Keratinocyte (primary cell): Measurements from ENCODE around the gene SFT2D3. TPM values are rescaled to one million over a fixed set of nuclear protein-coding genes. Genes with fewer than 3 reads are reported as not detected.

ENCODE experiments used
- DNase-seq: peaks from one replicate; pipeline ENCODE4 v3.0.0-alpha.2; 2011; ENCODE audit warnings: low read depth, missing footprints, low spot score
- FAIRE-seq: peaks from 2 replicates; lab custom pipeline; 2011; peaks lifted over from hg19 to GRCh38; lab: Jason Lieb, UNC
- H2AFZ ChIP-seq: 2 replicates; pipeline ENCODE4 v1.6.0; 2012; ENCODE audit warnings: low read length, control low read depth, inconsistent platforms; ENCODE audit not compliant: control insufficient read depth
- H3K27ac ChIP-seq: 2 replicates; pipeline ENCODE4 v1.5.1; 2011; ENCODE audit warnings: low read length; ENCODE audit not compliant: control insufficient read depth, insufficient read depth
- H3K27me3 ChIP-seq: 3 replicates; pipeline ENCODE4 v1.6.0; 2011; ENCODE audit warnings: low read length; ENCODE audit not compliant: control insufficient read depth, insufficient read depth; ENCODE audit errors: extremely low read depth
- H3K36me3 ChIP-seq, 2 experiments: 2 replicates in 1 of 2; 3 replicates in 1 of 2; pipeline ENCODE4 v1.5.1; 2011; ENCODE audit warnings: low read length in 2 of 2, mild to moderate bottlenecking in 1 of 2; ENCODE audit not compliant: control insufficient read depth in 2 of 2, insufficient read depth in 2 of 2; ENCODE audit errors: extremely low read depth in 1 of 2
- H3K4me1 ChIP-seq: 3 replicates; pipeline ENCODE4 v1.5.1; 2011; ENCODE audit warnings: low read length; ENCODE audit not compliant: control insufficient read depth, insufficient read depth; ENCODE audit errors: extremely low read depth
- H3K4me2 ChIP-seq: 3 replicates; pipeline ENCODE4 v1.6.0; 2011; ENCODE audit warnings: low read depth, low read length; ENCODE audit not compliant: control insufficient read depth, insufficient read depth; ENCODE audit errors: extremely low read depth
- H3K4me3 ChIP-seq, 3 experiments: fragments of 200-600 bp in 1 of 3; sonication (generic) in 1 of 3; 2 replicates in 2 of 3; 3 replicates in 1 of 3; pipeline ENCODE4 v1.5.1; 2011 to 2016; ENCODE audit warnings: low read length in 3 of 3, mild to moderate bottlenecking in 3 of 3, control low read depth in 2 of 3, inconsistent platforms in 1 of 3, low read depth in 1 of 3, mixed read lengths in 1 of 3, mixed run types in 1 of 3, moderate library complexity in 1 of 3; ENCODE audit not compliant: control insufficient read depth in 2 of 3, insufficient read depth in 2 of 3; ENCODE audit errors: extremely low read depth in 1 of 3
- H3K79me2 ChIP-seq: 2 replicates; pipeline ENCODE4 v1.6.0; 2012; ENCODE audit warnings: low read length; ENCODE audit not compliant: control insufficient read depth, insufficient read depth
- H3K9ac ChIP-seq: 3 replicates; pipeline ENCODE4 v1.6.0; 2011; ENCODE audit warnings: low read length; ENCODE audit not compliant: control insufficient read depth, insufficient read depth; ENCODE audit errors: extremely low read depth
- H3K9me1 ChIP-seq: 3 replicates; pipeline ENCODE4 v1.6.0; 2011; ENCODE audit warnings: low read length; ENCODE audit not compliant: control insufficient read depth, insufficient read depth; ENCODE audit errors: extremely low read depth
- H3K9me3 ChIP-seq: 2 replicates; pipeline ENCODE4 v1.5.1; 2012; ENCODE audit warnings: low read depth, low read length; ENCODE audit not compliant: control insufficient read depth
- H4K20me1 ChIP-seq: 3 replicates; pipeline ENCODE4 v1.6.0; 2011; ENCODE audit warnings: low read length; ENCODE audit not compliant: control insufficient read depth, insufficient read depth; ENCODE audit errors: extremely low read depth
- EZH2 ChIP-seq: IDR thresholded peaks from one replicate; pipeline ENCODE4 v1.6.1; 2012; ENCODE audit warnings: inconsistent platforms, mild to moderate bottlenecking, low read length, moderate library complexity
- dilution Hi-C: fragments of 300-500 bp; cut with MboI; formaldehyde crosslinking; loops from one replicate; pipeline ENCODE4 v1.7.0; 2020; ENCODE audit warnings: low sequenced_read_pairs; ENCODE audit not compliant: extremely low pct_ligation_motif_present
- polyA plus RNA-seq, 5 experiments: library from polyadenylated mRNA; depleted of rRNA in 3 of 5; stranded (reverse) in 3 of 5; stranded (forward) in 1 of 5; unstranded in 1 of 5; fragments of >200 nt; gene quantifications; 1 replicate in 1 of 5; 2 replicates in 3 of 5; 3 replicates in 1 of 5; pipeline versions ENCODE4 v1.2.1 to v1.2.3, GENCODE V29; 2011 to 2012; ENCODE audit warnings: missing spikeins in 2 of 5, low read depth in 1 of 5, low replicate concordance in 1 of 5
- TF ChIP-seq, protein P1 (sequence below), 3 experiments: IDR thresholded peaks in 1 of 3; conservative IDR thresholded peaks in 1 of 3; optimal IDR thresholded peaks in 1 of 3; 2 replicates in 2 of 3; 3 replicates in 1 of 3; pipeline versions ENCODE3 to v1.5.1; 2011; ENCODE audit warnings: low read length in 3 of 3, mild to moderate bottlenecking in 3 of 3, moderate library complexity in 2 of 3, control low read depth in 1 of 3, inconsistent platforms in 1 of 3; ENCODE audit not compliant: insufficient read depth in 2 of 3; ENCODE audit errors: extremely low read depth in 1 of 3

SFT2D3 gene
- polyA plus RNA-seq, 1 donor (not counting 4 experiments of a cell fraction or from before 2014, with no cell fraction given), result 2.4 TPM

GRCh38 chr2:127688405-127688804, 12.9 kb upstream of the SFT2D3 start:
- DNase-seq (no peak), FAIRE-seq (no peak)

DNA sequence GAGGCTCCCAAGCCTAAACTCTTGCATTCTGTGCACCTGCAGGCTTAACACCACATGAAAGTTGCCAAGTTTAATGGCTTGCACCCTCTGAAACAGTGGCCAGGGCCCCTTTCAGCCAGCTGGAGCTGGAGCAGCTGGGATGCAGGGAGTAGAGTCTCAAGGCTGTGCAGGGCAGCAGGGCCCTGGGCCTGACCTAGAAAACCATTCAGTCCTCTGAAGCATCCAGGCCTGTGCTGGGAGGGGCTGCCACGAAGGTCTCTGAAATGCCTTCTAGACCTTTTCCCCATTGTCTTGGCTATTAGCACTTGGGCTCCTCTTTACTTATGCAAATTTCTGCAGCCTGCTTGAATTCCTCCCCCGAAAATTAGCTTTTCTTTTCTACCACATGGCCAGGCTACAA, 10.6 kb upstream of the SFT2D3 start:
- TF ChIP-seq, protein P1, sequence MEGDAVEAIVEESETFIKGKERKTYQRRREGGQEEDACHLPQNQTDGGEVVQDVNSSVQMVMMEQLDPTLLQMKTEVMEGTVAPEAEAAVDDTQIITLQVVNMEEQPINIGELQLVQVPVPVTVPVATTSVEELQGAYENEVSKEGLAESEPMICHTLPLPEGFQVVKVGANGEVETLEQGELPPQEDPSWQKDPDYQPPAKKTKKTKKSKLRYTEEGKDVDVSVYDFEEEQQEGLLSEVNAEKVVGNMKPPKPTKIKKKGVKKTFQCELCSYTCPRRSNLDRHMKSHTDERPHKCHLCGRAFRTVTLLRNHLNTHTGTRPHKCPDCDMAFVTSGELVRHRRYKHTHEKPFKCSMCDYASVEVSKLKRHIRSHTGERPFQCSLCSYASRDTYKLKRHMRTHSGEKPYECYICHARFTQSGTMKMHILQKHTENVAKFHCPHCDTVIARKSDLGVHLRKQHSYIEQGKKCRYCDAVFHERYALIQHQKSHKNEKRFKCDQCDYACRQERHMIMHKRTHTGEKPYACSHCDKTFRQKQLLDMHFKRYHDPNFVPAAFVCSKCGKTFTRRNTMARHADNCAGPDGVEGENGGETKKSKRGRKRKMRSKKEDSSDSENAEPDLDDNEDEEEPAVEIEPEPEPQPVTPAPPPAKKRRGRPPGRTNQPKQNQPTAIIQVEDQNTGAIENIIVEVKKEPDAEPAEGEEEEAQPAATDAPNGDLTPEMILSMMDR (optimal IDR thresholded peaks at IDR 0.05 in 1 of 3, IDR thresholded peaks at IDR 0.05 in 1 of 3, conservative IDR thresholded peaks at IDR 0.05 in 1 of 3; ENCODE audit: extremely low read depth in 1 of 3, insufficient read depth in 2 of 3, low read length in 3 of 3), result no peak
- no peak for TF ChIP-seq EZH2
- Histone ChIP-seq H2AFZ (no peak overlapping the region), H3K4me3 (no peak overlapping the region), H3K4me1 (no peaks in the 10 kb centered on the region), H3K79me2 (no peaks in the 10 kb centered on the region), H3K27ac (no peak overlapping the region), H3K9me1 (no peaks in the 10 kb centered on the region), H3K9me3 (peaks cover 8% of the 10 kb centered on the region), H3K36me3 (no peaks in the 10 kb centered on the region), H4K20me1 (no peaks in the 10 kb centered on the region), H3K4me2 (no peak overlapping the region), H3K9ac (no peak overlapping the region), H3K27me3 (no peaks in the 10 kb centered on the region)
- FAIRE-seq, result no peak
- no peak for DNase-seq
- dilution Hi-C loops, result loop anchor here (25.0 kb wide), 1 partner anchor 103 kb away; no protein-coding TSS in a partner anchor

More at GRCh38 chr2:127688405-127688804, 12.9 kb upstream of the SFT2D3 start:
- Histone ChIP-seq H3K27ac (no peak overlapping the region), H3K9me3 (peaks cover 8% of the 10 kb centered on the region), H3K4me3 (no peak overlapping the region), H3K4me2 (no peak overlapping the region), H4K20me1 (no peaks in the 10 kb centered on the region), H3K4me1 (no peaks in the 10 kb centered on the region), H3K79me2 (no peaks in the 10 kb centered on the region), H3K36me3 (no peaks in the 10 kb centered on the region), H3K27me3 (peaks cover 4% of the 10 kb centered on the region), H3K9me1 (no peaks in the 10 kb centered on the region), H2AFZ (no peak overlapping the region), H3K9ac (no peak overlapping the region)
- TF ChIP-seq EZH2, result no peak
- TF ChIP-seq, protein P1 (optimal IDR thresholded peaks at IDR 0.05 in 1 of 3, IDR thresholded peaks at IDR 0.05 in 1 of 3, conservative IDR thresholded peaks at IDR 0.05 in 1 of 3; ENCODE audit: extremely low read depth in 1 of 3, insufficient read depth in 2 of 3, low read length in 3 of 3), result no peak
- dilution Hi-C loops, result loop anchor here (25.0 kb wide), 1 partner anchor 101 kb away; no protein-coding TSS in a partner anchor
